HEK293 (cell line): ENCODE measurements around the gene CHD2.

Experiments
- CTCF ChIA-PET: fragments of 350-600 bp; formaldehyde crosslinking; extraction: SDS; loops from one replicate; lab custom pipeline; 2021; ENCODE audit warnings: antibody characterized with exemption; lab: Yijun Ruan, JAX
- POLR2A ChIA-PET: fragments of 300-600 bp; formaldehyde crosslinking; extraction: SDS; loops from one replicate; lab custom pipeline; 2020; ENCODE audit warnings: antibody characterized with exemption, inconsistent platforms; lab: Yijun Ruan, JAX
- H3K27ac ChIP-seq: fragments of 200-500 bp; sonication (Bioruptor generic); 2 replicates; pipeline ENCODE4 v1.5.1; 2014; ENCODE audit warnings: low read depth, low read length, control low read depth, inconsistent platforms; ENCODE audit errors: extremely low read depth
- H3K36me3 ChIP-seq, 2 experiments: fragments of 200-500 bp in 1 of 2; sonication (Bioruptor generic) in 1 of 2; 1 replicate in 1 of 2; 2 replicates in 1 of 2; pipeline ENCODE4 v1.5.1; 2014 to 2017; ENCODE audit warnings: inconsistent platforms in 2 of 2, low read length in 2 of 2; ENCODE audit not compliant: control insufficient read depth in 2 of 2, insufficient read depth in 1 of 2
- H3K4me1 ChIP-seq: fragments of 200-500 bp; sonication (Bioruptor generic); 2 replicates; pipeline ENCODE4 v1.5.1; 2014; ENCODE audit warnings: mild to moderate bottlenecking, low read length, inconsistent platforms; ENCODE audit not compliant: control insufficient read depth, insufficient read depth
- H3K4me3 ChIP-seq: 2 replicates; pipeline ENCODE4 v1.5.1; 2011; ENCODE audit warnings: low read depth, mild to moderate bottlenecking, control low read depth, low read length, moderate library complexity
- H3K9me3 ChIP-seq: fragments of 200-500 bp; sonication (Bioruptor generic); 2 replicates; pipeline ENCODE4 v1.5.1; 2014; ENCODE audit warnings: low read depth, low read length, inconsistent platforms; ENCODE audit not compliant: control insufficient read depth, insufficient read depth
- MYNN ChIP-seq: fragments of 450-650 bp; formaldehyde crosslinking; IDR thresholded peaks from 2 replicates; pipeline ENCODE4 v1.5.1; 2016; ENCODE audit warnings: missing biosample characterization, missing genetic modification characterization, borderline replicate concordance
- REPIN1 ChIP-seq: fragments of 450-650 bp; formaldehyde crosslinking; IDR thresholded peaks from 2 replicates; pipeline ENCODE4 v1.5.1; 2017; ENCODE audit warnings: missing biosample characterization, missing genetic modification characterization, low read depth
- SALL2 ChIP-seq: fragments of 450-650 bp; formaldehyde crosslinking; IDR thresholded peaks from 2 replicates; pipeline ENCODE4 v1.5.0; 2017; ENCODE audit warnings: missing biosample characterization, mild to moderate bottlenecking, missing genetic modification characterization, borderline replicate concordance
- SCRT2 ChIP-seq: fragments of 450-650 bp; formaldehyde crosslinking; IDR thresholded peaks from 2 replicates; pipeline ENCODE4 v1.5.1; 2016; ENCODE audit warnings: missing biosample characterization, missing genetic modification characterization
- SETDB1 ChIP-seq: IDR thresholded peaks from one replicate; pipeline ENCODE4 v1.6.1; 2017; ENCODE audit warnings: mild to moderate bottlenecking, low read length, moderate library complexity, mixed read lengths; ENCODE audit not compliant: insufficient read length
- ZFP3 ChIP-seq: fragments of 450-650 bp; formaldehyde crosslinking; IDR thresholded peaks from 2 replicates; pipeline ENCODE4 v1.5.1; 2016; ENCODE audit warnings: low read depth, missing biosample characterization, missing genetic modification characterization
- ZNF114 ChIP-seq: fragments of 450-650 bp; formaldehyde crosslinking; IDR thresholded peaks from 2 replicates; pipeline ENCODE4 v1.5.0; 2017; ENCODE audit warnings: missing biosample characterization, missing genetic modification characterization
- ZNF146 ChIP-seq: fragments of 450-650 bp; formaldehyde crosslinking; IDR thresholded peaks from 2 replicates; pipeline ENCODE4 v1.5.1; 2016; ENCODE audit warnings: missing biosample characterization, missing genetic modification characterization
- ZNF19 ChIP-seq: fragments of 450-650 bp; formaldehyde crosslinking; IDR thresholded peaks from 2 replicates; pipeline ENCODE4; 2016; ENCODE audit warnings: missing biosample characterization, missing genetic modification characterization, low read depth
- ZNF2 ChIP-seq: fragments of 450-650 bp; formaldehyde crosslinking; IDR thresholded peaks from 2 replicates; pipeline ENCODE4 v1.5.1; 2016; ENCODE audit warnings: missing biosample characterization, missing genetic modification characterization
- ZNF221 ChIP-seq: fragments of 450-650 bp; formaldehyde crosslinking; IDR thresholded peaks from 2 replicates; pipeline ENCODE4 v1.5.1; 2017; ENCODE audit warnings: missing biosample characterization, missing genetic modification characterization, borderline replicate concordance
- ZNF223 ChIP-seq: fragments of 450-650 bp; formaldehyde crosslinking; IDR thresholded peaks from 2 replicates; pipeline ENCODE4 v1.5.1; 2016; ENCODE audit warnings: missing biosample characterization, missing genetic modification characterization
- ZNF266 ChIP-seq: fragments of 450-650 bp; formaldehyde crosslinking; IDR thresholded peaks from 2 replicates; pipeline ENCODE4 v1.5.1; 2016; ENCODE audit warnings: missing biosample characterization, missing genetic modification characterization, low read depth
- ZNF354C ChIP-seq: fragments of 450-650 bp; formaldehyde crosslinking; IDR thresholded peaks from 2 replicates; pipeline ENCODE4 v1.5.1; 2016; ENCODE audit warnings: missing biosample characterization, missing genetic modification characterization, low read depth, borderline replicate concordance
- ZNF37A ChIP-seq: fragments of 450-650 bp; IDR thresholded peaks from 2 replicates; pipeline ENCODE4 v1.5.1; 2018; ENCODE audit warnings: missing biosample characterization, missing genetic modification characterization
- ZNF510 ChIP-seq: fragments of 450-650 bp; formaldehyde crosslinking; IDR thresholded peaks from 2 replicates; pipeline ENCODE4 v1.5.1; 2018; ENCODE audit warnings: mild to moderate bottlenecking, missing genetic modification characterization, missing biosample characterization; ENCODE audit not compliant: insufficient replicate concordance
- ZNF585B ChIP-seq: fragments of 450-650 bp; formaldehyde crosslinking; IDR thresholded peaks from 2 replicates; pipeline ENCODE4 v1.5.1; 2016; ENCODE audit warnings: missing biosample characterization, missing genetic modification characterization
- ZNF596 ChIP-seq: fragments of 450-650 bp; IDR thresholded peaks from 2 replicates; pipeline ENCODE4 v1.5.0; 2018; ENCODE audit warnings: missing biosample characterization, mild to moderate bottlenecking, missing genetic modification characterization, moderate library complexity
- ZNF76 ChIP-seq: fragments of 450-650 bp; formaldehyde crosslinking; IDR thresholded peaks from 2 replicates; pipeline ENCODE4; 2016; ENCODE audit warnings: low read depth, missing biosample characterization, missing genetic modification characterization, borderline replicate concordance
- ZNF776 ChIP-seq: fragments of 450-650 bp; formaldehyde crosslinking; IDR thresholded peaks from 2 replicates; pipeline ENCODE4 v1.5.0; 2017; ENCODE audit warnings: missing biosample characterization, missing genetic modification characterization, borderline replicate concordance
- ZSCAN30 ChIP-seq: fragments of 450-650 bp; IDR thresholded peaks from 2 replicates; pipeline ENCODE4 v1.5.1; 2018; ENCODE audit warnings: missing biosample characterization, mild to moderate bottlenecking, missing genetic modification characterization, moderate library complexity
- TF ChIP-seq, protein P1 (sequence below): fragments of 450-650 bp; formaldehyde crosslinking; IDR thresholded peaks from 2 replicates; pipeline ENCODE4 v1.5.1; 2016; ENCODE audit warnings: missing biosample characterization, missing genetic modification characterization
- TF ChIP-seq, protein P2 (sequence below): fragments of 450-650 bp; formaldehyde crosslinking; IDR thresholded peaks from 2 replicates; pipeline ENCODE4 v1.5.1; 2017; ENCODE audit warnings: missing biosample characterization, missing genetic modification characterization

CHD2 gene

DNA sequence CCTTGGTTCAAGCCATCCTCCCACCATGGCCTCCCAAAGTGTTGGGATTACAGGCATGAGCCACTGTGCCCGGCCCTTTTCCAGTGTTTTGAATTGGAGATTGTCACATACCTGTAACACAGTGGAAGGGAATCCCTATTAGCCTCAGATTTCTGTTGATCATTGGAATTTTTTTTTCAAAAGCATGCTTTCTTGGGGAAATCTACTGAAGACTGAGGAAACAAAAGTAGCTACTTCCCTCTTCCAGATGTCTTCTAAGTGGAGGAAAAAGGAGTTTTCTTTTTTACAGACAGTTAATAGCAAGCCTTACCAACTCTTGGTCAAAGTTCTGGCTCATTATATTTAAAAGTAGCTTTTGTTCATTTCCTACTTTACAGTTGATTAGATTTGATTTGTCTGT, 33.7 kb downstream of the CHD2 start:
- CTCF ChIA-PET, result interaction anchor here (0.6 to 1.6 kb wide), 4 partner anchors 67 to 1029 kb away, joined by 3 to 5 read pairs (median 4); no protein-coding TSS in a partner anchor

GRCh38 chr15:92934716-92935115, 34.6 kb downstream of the CHD2 start:
- Histone ChIP-seq H3K9me3 (no peaks in the 10 kb centered on the region), H3K27ac (no peak overlapping the region), H3K4me3 (no peak overlapping the region), H3K36me3 (peaks cover 74 to 79% of the 10 kb centered on the region in 2 experiments), H3K4me1 (peaks cover 19% of the 10 kb centered on the region)
- ChIA-PET POLR2A (no interaction called here), CTCF (interaction anchor here (0.6 kb wide), 1 partner anchor 8 kb away, joined by 3 read pairs; no protein-coding TSS in a partner anchor)
- no peak for TF ChIP-seq ZNF76 (tag by site-specific recombination)
- no peak for TF ChIP-seq ZSCAN30 (tag by site-specific recombination)
- TF ChIP-seq ZNF510 (tag by site-specific recombination), result no peak
- TF ChIP-seq ZNF776 (tag by site-specific recombination), result no peak
- TF ChIP-seq ZNF146 (tag by site-specific recombination), result no peak

More for the DNA sequence above, 33.7 kb downstream of the CHD2 start:
- Histone ChIP-seq H3K27ac (no peak overlapping the region), H3K9me3 (no peaks in the 10 kb centered on the region), H3K4me1 (peaks cover 19% of the 10 kb centered on the region), H3K4me3 (no peak overlapping the region), H3K36me3 (peaks cover 72 to 77% of the 10 kb centered on the region in 2 experiments)
- POLR2A ChIA-PET, result no interaction called here
- no peak for TF ChIP-seq ZNF266 (tag by site-specific recombination)
- TF ChIP-seq ZNF2 (tag by site-specific recombination), result no peak
- no peak for TF ChIP-seq ZNF221 (tag by site-specific recombination)
- TF ChIP-seq, protein P1, sequence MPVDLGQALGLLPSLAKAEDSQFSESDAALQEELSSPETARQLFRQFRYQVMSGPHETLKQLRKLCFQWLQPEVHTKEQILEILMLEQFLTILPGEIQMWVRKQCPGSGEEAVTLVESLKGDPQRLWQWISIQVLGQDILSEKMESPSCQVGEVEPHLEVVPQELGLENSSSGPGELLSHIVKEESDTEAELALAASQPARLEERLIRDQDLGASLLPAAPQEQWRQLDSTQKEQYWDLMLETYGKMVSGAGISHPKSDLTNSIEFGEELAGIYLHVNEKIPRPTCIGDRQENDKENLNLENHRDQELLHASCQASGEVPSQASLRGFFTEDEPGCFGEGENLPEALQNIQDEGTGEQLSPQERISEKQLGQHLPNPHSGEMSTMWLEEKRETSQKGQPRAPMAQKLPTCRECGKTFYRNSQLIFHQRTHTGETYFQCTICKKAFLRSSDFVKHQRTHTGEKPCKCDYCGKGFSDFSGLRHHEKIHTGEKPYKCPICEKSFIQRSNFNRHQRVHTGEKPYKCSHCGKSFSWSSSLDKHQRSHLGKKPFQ, result no peak
- TF ChIP-seq ZNF19 (tag by site-specific recombination), result no peak
- no peak for TF ChIP-seq REPIN1 (tag by site-specific recombination)
- no peak for TF ChIP-seq MYNN (tag by site-specific recombination)
- no peak for TF ChIP-seq ZNF596 (tag by site-specific recombination)
- TF ChIP-seq ZNF585B, result no peak
- TF ChIP-seq ZFP3 (tag by site-specific recombination), result no peak
- no peak for TF ChIP-seq ZNF223 (tag by site-specific recombination)
- TF ChIP-seq, protein P2, sequence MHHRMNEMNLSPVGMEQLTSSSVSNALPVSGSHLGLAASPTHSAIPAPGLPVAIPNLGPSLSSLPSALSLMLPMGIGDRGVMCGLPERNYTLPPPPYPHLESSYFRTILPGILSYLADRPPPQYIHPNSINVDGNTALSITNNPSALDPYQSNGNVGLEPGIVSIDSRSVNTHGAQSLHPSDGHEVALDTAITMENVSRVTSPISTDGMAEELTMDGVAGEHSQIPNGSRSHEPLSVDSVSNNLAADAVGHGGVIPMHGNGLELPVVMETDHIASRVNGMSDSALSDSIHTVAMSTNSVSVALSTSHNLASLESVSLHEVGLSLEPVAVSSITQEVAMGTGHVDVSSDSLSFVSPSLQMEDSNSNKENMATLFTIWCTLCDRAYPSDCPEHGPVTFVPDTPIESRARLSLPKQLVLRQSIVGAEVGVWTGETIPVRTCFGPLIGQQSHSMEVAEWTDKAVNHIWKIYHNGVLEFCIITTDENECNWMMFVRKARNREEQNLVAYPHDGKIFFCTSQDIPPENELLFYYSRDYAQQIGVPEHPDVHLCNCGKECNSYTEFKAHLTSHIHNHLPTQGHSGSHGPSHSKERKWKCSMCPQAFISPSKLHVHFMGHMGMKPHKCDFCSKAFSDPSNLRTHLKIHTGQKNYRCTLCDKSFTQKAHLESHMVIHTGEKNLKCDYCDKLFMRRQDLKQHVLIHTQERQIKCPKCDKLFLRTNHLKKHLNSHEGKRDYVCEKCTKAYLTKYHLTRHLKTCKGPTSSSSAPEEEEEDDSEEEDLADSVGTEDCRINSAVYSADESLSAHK, result no peak
- TF ChIP-seq ZNF114 (tag by site-specific recombination), result no peak
- no peak for TF ChIP-seq ZNF37A (tag by site-specific recombination)
- no peak for TF ChIP-seq ZNF354C
- no peak for TF ChIP-seq SALL2 (tag by site-specific recombination)
- TF ChIP-seq SETDB1, result no peak
- TF ChIP-seq SCRT2 (tag by site-specific recombination), result no peak
